ENCODE data around the gene NGLY1. TPM values are rescaled to one million over a fixed set of nuclear protein-coding genes. Genes with fewer than 3 reads are reported as not detected.

NGLY1 gene
- total and polyA plus RNA-seq, 10 of the 15 experiments (the other 5 are each of a cell fraction or from before 2014, with no cell fraction given): 29.8 to 73.5 (median 47.0) TPM

- TF ChIP-seq CEBPZ (IDR thresholded peaks at IDR 0.05; ENCODE audit: low read depth, low read length) (no peak), MAX (IDR thresholded peaks at IDR 0.05; ENCODE audit: low read depth, low read length) (peak; percentile 40; the same call in 1 of the 2 replicates), MYC (IDR thresholded peaks at IDR 0.05; ENCODE audit: insufficient read depth, insufficient read length, insufficient replicate concordance, low read length, severe bottlenecking) (peak; percentile 30), POLR2AphosphoS5 (IDR thresholded peaks at IDR 0.05; ENCODE audit: low read length) (peak; percentile 70; the same call in 1 of the 2 replicates), MYB (IDR thresholded peaks at IDR 0.05; ENCODE audit: borderline replicate concordance, low read depth, low read length) (no peak), NBN (IDR thresholded peaks at IDR 0.05) (peak; percentile 43; the same call in 1 of the 2 replicates), HDAC6 (IDR thresholded peaks at IDR 0.05; ENCODE audit: unreplicated experiment) (peak; percentile 52), NR2F1 (conservative IDR thresholded peaks at IDR 0.05) (0 out of 2 replicates have a peak, but pooled peaks have one; percentile 30), PAX5 (IDR thresholded peaks at IDR 0.05; ENCODE audit: borderline replicate concordance, low read depth, low read length) (peak; percentile 58; the same call in 1 of the 2 replicates), DPF2 (IDR thresholded peaks at IDR 0.05) (peak; percentile 65), ZBTB40 (IDR thresholded peaks at IDR 0.05; ENCODE audit: borderline replicate concordance) (no peak), NKRF (conservative IDR thresholded peaks at IDR 0.05) (peak; percentile 77; the same call in 1 of the 2 replicates), SUZ12 (IDR thresholded peaks at IDR 0.05; ENCODE audit: unreplicated experiment) (no peak), TCF3 (IDR thresholded peaks at IDR 0.05; ENCODE audit: borderline replicate concordance, insufficient read depth, low read depth, low read length) (0 out of 2 replicates have a peak, but pooled peaks have one; percentile 19), E4F1 (IDR thresholded peaks at IDR 0.05; ENCODE audit: borderline replicate concordance, partially characterized antibody) (peak; percentile 49)
Observed at GRCh38 chr3:25782938-25783660, at the start of gene NGLY1 (continued).

Data from GM12878 (cell line).